H1 (cell line): Measurements from ENCODE around the gene UBQLN1. TPM values are rescaled to one million over a fixed set of nuclear protein-coding genes. Genes with fewer than 3 reads are reported as not detected.

ENCODE experiments used
- CTCF ChIA-PET: fragments of 300-600 bp; sonication (Branson Sonifier 250); formaldehyde crosslinking; loops from one replicate; lab custom pipeline; 2021; ENCODE audit not compliant: partially characterized antibody; lab: Charles Lee
- POLR2A ChIA-PET: fragments of 300-600 bp; sonication (Branson Sonifier 250); formaldehyde crosslinking; loops from one replicate; lab custom pipeline; 2021; ENCODE audit warnings: inconsistent platforms; ENCODE audit not compliant: partially characterized antibody; lab: Charles Lee
- DNase-seq, 2 experiments: peaks; one replicate each; pipeline versions ENCODE4 v3.0.0 to v3.0.0-alpha.2; 2010 to 2022; ENCODE audit warnings: low spot score in 2 of 2, low read depth in 1 of 2, mixed read lengths in 1 of 2
- FAIRE-seq: peaks from 2 replicates; lab custom pipeline; 2011; peaks lifted over from hg19 to GRCh38; lab: Jason Lieb, UNC
- H2AFZ ChIP-seq: 2 replicates; pipeline ENCODE4 v1.8.1; 2012; ENCODE audit warnings: low read length, inconsistent platforms
- H2AK5ac ChIP-seq: 2 replicates; pipeline ENCODE4 v1.6.1; 2013; ENCODE audit warnings: low read depth, low read length
- H2BK120ac ChIP-seq: replicated peaks from 2 replicates; pipeline ENCODE3; 2013; ENCODE audit warnings: low read depth, low read length, inconsistent platforms
- H2BK12ac ChIP-seq: 2 replicates; pipeline ENCODE4 v1.6.1; 2013; ENCODE audit warnings: low read depth, low read length
- H2BK15ac ChIP-seq: 2 replicates; pipeline ENCODE4 v1.6.1; 2013; ENCODE audit warnings: low read length
- H2BK20ac ChIP-seq: 2 replicates; pipeline ENCODE4 v1.6.1; 2013; ENCODE audit warnings: low read length
- H2BK5ac ChIP-seq: 2 replicates; pipeline ENCODE4 v1.6.1; 2013; ENCODE audit warnings: low read depth, low read length
- H3K14ac ChIP-seq: 2 replicates; pipeline ENCODE4 v1.6.1; 2013; ENCODE audit warnings: inconsistent platforms; ENCODE audit not compliant: insufficient read length
- H3K18ac ChIP-seq: 2 replicates; pipeline ENCODE4 v1.6.1; 2013; ENCODE audit warnings: low read length; ENCODE audit errors: extremely low read depth
- H3K23ac ChIP-seq: 2 replicates; pipeline ENCODE4 v1.6.1; 2013; ENCODE audit warnings: inconsistent platforms; ENCODE audit not compliant: insufficient read length
- H3K23me2 ChIP-seq: 2 replicates; pipeline ENCODE4 v1.6.1; 2013; ENCODE audit warnings: low read depth, low read length
- H3K27ac ChIP-seq: 2 replicates; pipeline ENCODE4 v1.6.1; 2011; ENCODE audit warnings: low read depth, low read length, inconsistent platforms
- H3K27me3 ChIP-seq, 4 experiments: replicated peaks in 1 of 4; 1 replicate in 1 of 4; 2 replicates in 3 of 4; pipeline versions ENCODE4 v1.6.1 to v1.8.1; 2011 to 2013; ENCODE audit warnings: low read length in 3 of 4, mild to moderate bottlenecking in 3 of 4, inconsistent platforms in 2 of 4, mixed read lengths in 2 of 4, moderate library complexity in 1 of 4; ENCODE audit not compliant: control insufficient read depth in 3 of 4, insufficient read depth in 3 of 4; ENCODE audit errors: extremely low read depth in 1 of 4
- H3K36me3 ChIP-seq, 4 experiments: 2 replicates each; pipeline versions ENCODE4 v1.6.1 to v1.8.1; 2011 to 2013; ENCODE audit warnings: mild to moderate bottlenecking in 4 of 4, low read length in 3 of 4, moderate library complexity in 2 of 4, control low read depth in 1 of 4, inconsistent platforms in 1 of 4; ENCODE audit not compliant: insufficient read depth in 4 of 4, control insufficient read depth in 2 of 4
- H3K4ac ChIP-seq: replicated peaks from 2 replicates; pipeline ENCODE3; 2013; ENCODE audit warnings: low read length, low read depth, mixed read lengths, inconsistent platforms; ENCODE audit not compliant: insufficient read length
- H3K4me1 ChIP-seq, 4 experiments: replicated peaks in 1 of 4; 1 replicate in 1 of 4; 2 replicates in 3 of 4; pipeline versions ENCODE4 v1.6.1 to v1.8.1; 2011 to 2013; ENCODE audit warnings: low read length in 3 of 4, inconsistent platforms in 2 of 4, mixed read lengths in 1 of 4; ENCODE audit not compliant: insufficient read depth in 4 of 4, control insufficient read depth in 3 of 4
- H3K4me2 ChIP-seq, 2 experiments: 2 replicates each; pipeline versions ENCODE4 v1.6.1 to v1.8.1; 2011 to 2013; ENCODE audit warnings: low read depth in 2 of 2, low read length in 2 of 2, control low read depth in 1 of 2, inconsistent platforms in 1 of 2, mild to moderate bottlenecking in 1 of 2; ENCODE audit not compliant: insufficient read depth in 1 of 2
- H3K4me3 ChIP-seq, 4 experiments: fragments of 200-600, 300-600 bp in 1 of 4; sonication (generic), shearing (Covaris generic), sonication (Bioruptor Twin) in 1 of 4; 2 replicates each; pipeline versions ENCODE4 v1.5.1 to v1.8.1; 2011 to 2016; ENCODE audit warnings: low read length in 4 of 4, low read depth in 3 of 4, control low read depth in 2 of 4, inconsistent platforms in 2 of 4, mild to moderate bottlenecking in 2 of 4, mixed read lengths in 1 of 4, moderate library complexity in 1 of 4; ENCODE audit not compliant: insufficient read depth in 2 of 4; ENCODE audit errors: extremely low read depth in 1 of 4
- H3K56ac ChIP-seq: replicated peaks from 2 replicates; pipeline ENCODE3; 2013; ENCODE audit warnings: low read depth, mild to moderate bottlenecking, mixed read lengths, low read length, inconsistent platforms; ENCODE audit not compliant: insufficient read length
- H3K79me1 ChIP-seq: 2 replicates; pipeline ENCODE4 v1.6.1; 2013; ENCODE audit warnings: low read depth, low read length, control low read depth
- H3K79me2 ChIP-seq, 2 experiments: 2 replicates each; pipeline versions ENCODE4 v1.6.1 to v1.8.1; 2012 to 2013; ENCODE audit warnings: low read length in 2 of 2, mild to moderate bottlenecking in 2 of 2, inconsistent platforms in 1 of 2; ENCODE audit not compliant: insufficient read depth in 2 of 2, control insufficient read depth in 1 of 2
- H3K9ac ChIP-seq, 4 experiments: replicated peaks in 1 of 4; 1 replicate in 1 of 4; 2 replicates in 3 of 4; pipeline versions ENCODE4 v1.6.1 to v1.8.1; 2011 to 2013; ENCODE audit warnings: low read depth in 3 of 4, low read length in 3 of 4, control low read depth in 2 of 4, mild to moderate bottlenecking in 2 of 4, moderate library complexity in 2 of 4, inconsistent platforms in 1 of 4; ENCODE audit errors: extremely low read depth in 1 of 4
- H3K9me3 ChIP-seq, 2 experiments: 2 replicates each; pipeline versions ENCODE4 v1.6.1 to v1.8.1; 2012 to 2013; ENCODE audit warnings: mild to moderate bottlenecking in 2 of 2, moderate library complexity in 2 of 2, control low read depth in 1 of 2, inconsistent platforms in 1 of 2, low read depth in 1 of 2, low read length in 1 of 2, mixed read lengths in 1 of 2; ENCODE audit not compliant: insufficient read depth in 2 of 2
- H4K20me1 ChIP-seq, 2 experiments: replicated peaks in 1 of 2; 2 replicates each; pipeline versions ENCODE3 to v1.8.1; 2011 to 2013; ENCODE audit warnings: inconsistent platforms in 2 of 2, low read length in 2 of 2, mild to moderate bottlenecking in 1 of 2; ENCODE audit not compliant: insufficient read depth in 2 of 2, control insufficient read depth in 1 of 2
- H4K5ac ChIP-seq: 2 replicates; pipeline ENCODE4 v1.6.1; 2013; ENCODE audit warnings: low read length, low read depth, mixed read lengths, inconsistent platforms; ENCODE audit not compliant: insufficient read length
- H4K8ac ChIP-seq: 2 replicates; pipeline ENCODE4 v1.8.0; 2013; ENCODE audit warnings: mild to moderate bottlenecking, moderate library complexity, low read length, inconsistent platforms; ENCODE audit not compliant: insufficient read depth; ENCODE audit errors: extremely low read depth
- H4K91ac ChIP-seq: replicated peaks from 2 replicates; pipeline ENCODE3; 2013; ENCODE audit warnings: low read length, mixed read lengths, inconsistent platforms; ENCODE audit not compliant: insufficient read length
- BCL11A ChIP-seq, 2 experiments: IDR thresholded peaks; one replicate each; pipeline ENCODE4 v1.6.1; 2011; ENCODE audit warnings: low read depth in 2 of 2, low read length in 2 of 2, mild to moderate bottlenecking in 2 of 2
- CHD1 ChIP-seq: IDR thresholded peaks from 2 replicates; pipeline ENCODE4 v1.6.1; 2012; ENCODE audit warnings: low read depth, low read length, improper control_type of control experiment
- SP1 ChIP-seq: IDR thresholded peaks from 2 replicates; pipeline ENCODE4 v1.6.1; 2011; ENCODE audit warnings: low read depth, low read length
- WGBS, 2 experiments: shearing (Covaris generic) in 1 of 2; methylation state at CpG; one replicate each; pipeline versions ENCODE4 v1.1.6 to v1.1.7; 2013 to 2015; ENCODE audit warnings: low lambda C conversion rate in 2 of 2, mixed read lengths in 2 of 2, inconsistent platforms in 1 of 2, low coverage in 1 of 2, missing lambda C conversion rate in 1 of 2; ENCODE audit not compliant: insufficient replicate concordance in 2 of 2, insufficient coverage in 1 of 2, insufficient read length in 1 of 2; ENCODE audit errors: extremely low coverage in 1 of 2, missing lambda C conversion rate in 1 of 2; 5-methylcytosine and 5-hydroxymethylcytosine counted together
- polyA plus RNA-seq, 7 experiments: library from polyadenylated mRNA; depleted of rRNA in 3 of 7; stranded (reverse) in 5 of 7; unstranded in 2 of 7; fragments of >200 nt in 5 of 7; fragments of 200-250 nt in 2 of 7; gene quantifications; 1 replicate in 5 of 7; 2 replicates in 1 of 7; 4 replicates in 1 of 7; pipeline versions ENCODE4 v1.2.1 to v1.2.3, GENCODE V29; 2011 to 2013; ENCODE audit warnings: missing spikeins in 2 of 7, mixed read lengths in 2 of 7
- total RNA-seq: library from RNA; stranded (reverse); fragmentation: NEBNext Ultra II Directional; extraction: Animal tissue kit (Norgen Biotek cat#: 25700); gene quantifications from 2 replicates; pipeline ENCODE4 v1.2.1, GENCODE V29; 2021

Gene UBQLN1
- total and polyA plus RNA-seq, 2 of the 8 experiments (the other 6 are each of a cell fraction or from before 2014, with no cell fraction given): 62.4 to 105 TPM

DNA sequence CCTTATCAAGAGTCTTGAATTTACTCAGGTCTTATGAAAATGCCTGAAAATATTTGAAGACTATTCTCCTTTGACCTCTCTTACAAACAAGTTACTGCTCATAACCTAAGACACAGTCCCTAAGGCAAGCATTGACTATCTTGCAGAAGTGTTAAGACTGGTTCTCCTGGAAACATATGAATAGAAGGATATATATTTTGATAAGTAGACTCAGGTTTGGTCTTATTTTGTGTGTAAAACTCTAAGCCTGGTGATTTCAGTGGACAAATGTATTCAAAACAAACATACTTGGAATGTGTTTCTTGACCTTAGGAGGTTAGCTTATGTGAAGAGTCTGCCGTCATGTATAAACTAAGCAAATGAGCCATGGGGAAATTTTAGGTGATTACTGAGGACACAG, 7.5 kb upstream of the UBQLN1 start:
- DNase-seq (no peak), FAIRE-seq (no peak)

More for the DNA sequence above, 7.5 kb upstream of the UBQLN1 start:
- Histone ChIP-seq H2BK5ac (no peak overlapping the region), H3K27ac (no peak overlapping the region), H3K79me2 (no peaks in the 10 kb centered on the region), H2AFZ (no peak overlapping the region), H3K18ac (no peak overlapping the region), H2BK15ac (no peak overlapping the region), H3K4ac (no peak overlapping the region), H3K14ac (no peak overlapping the region), H3K23ac (no peak overlapping the region), H3K27me3 (no peaks in the 10 kb centered on the region), H2BK20ac (no peak overlapping the region), H3K79me1 (no peaks in the 10 kb centered on the region), H3K9me3 (peaks cover 0 to 2% of the 10 kb centered on the region in 2 experiments; a peak in 1 of 4 replicates), H3K4me3 (no peak overlapping the region), H2BK120ac (no peak overlapping the region), H4K20me1 (no peaks in the 10 kb centered on the region), H3K9ac (no peak overlapping the region), H4K5ac (no peak overlapping the region), H4K91ac (no peak overlapping the region), H2BK12ac (no peak overlapping the region), H3K36me3 (no peaks in the 10 kb centered on the region), H3K4me1 (no peaks in the 10 kb centered on the region), H3K23me2 (no peaks in the 10 kb centered on the region), H2AK5ac (no peak overlapping the region), H3K4me2 (no peak overlapping the region), H4K8ac (no peak overlapping the region), H3K56ac (no peak overlapping the region)
- CTCF ChIA-PET: interaction anchor here (1.3 kb wide), 1 partner anchor 34 kb away, joined by 3 read pairs; no protein-coding TSS in a partner anchor
- WGBS, 2 experiments: 86% methylated on average over 1 of the region's 1 CpG; no CpG with 5 or more reads in 1 of the 2 experiments
- POLR2A ChIA-PET: no interaction called here
- TF ChIP-seq SP1: no peak
- no peak for TF ChIP-seq CHD1
- TF ChIP-seq BCL11A (IDR thresholded peaks at IDR 0.05; ENCODE audit: low read depth in 2 of 2, low read length in 2 of 2): no peak
